RWPE1 (cell line): ENCODE measurements around the gene PDLIM4.

Experiments
- CTCF ChIA-PET: fragments of 350-600 bp; sonication (Branson Sonifier 250); formaldehyde crosslinking; extraction: SDS; loops from one replicate; lab custom pipeline; 2021; lab: Yijun Ruan, JAX
- POLR2A ChIA-PET: fragments of 400-600 bp; formaldehyde crosslinking; extraction: SDS; loops from one replicate; lab custom pipeline; 2020; ENCODE audit warnings: antibody characterized with exemption; ENCODE audit not compliant: low non-redundant PET; lab: Yijun Ruan, JAX
- DNase-seq: peaks from one replicate; pipeline ENCODE4 v3.0.0; 2012; ENCODE audit warnings: low spot score
- H3K27ac ChIP-seq: fragments of 450-650 bp; 2 replicates; pipeline ENCODE4 v1.5.1; 2017
- CTCF ChIP-seq: fragments of 450-650 bp; conservative IDR thresholded peaks from 2 replicates; pipeline ENCODE4 v1.5.1; 2017; ENCODE audit warnings: low read depth, mild to moderate bottlenecking

PDLIM4 gene

GRCh38 chr5:132294728-132295504, 37.4 kb downstream of the PDLIM4 start:
- ChIA-PET POLR2A (interaction anchor here (0.8 to 1.1 kb wide), 4 partner anchors 30 to 72 kb away, joined by 3 to 7 read pairs (median 4); no protein-coding TSS in a partner anchor), CTCF (interaction anchor here (0.6 to 1.9 kb wide), 6 partner anchors 9 to 361 kb away, joined by 3 to 8 read pairs (median 4); partner anchors contain the start of gene IRF1)
- peak overlapping the region; percentile 98 for H3K27ac ChIP-seq
- TF ChIP-seq CTCF, result no peak
- DNase-seq, result peak; percentile 93

GRCh38 chr5:132295505-132296411, 38.3 kb downstream of the PDLIM4 start:
- no peak for TF ChIP-seq CTCF
- ChIA-PET CTCF (interaction anchor here (0.6 kb wide), 1 partner anchor 91 kb away, joined by 3 read pairs; no protein-coding TSS in a partner anchor), POLR2A (interaction anchor here (0.9 kb wide), 1 partner anchor 74 kb away, joined by 3 read pairs; the partner anchor contains the start of gene SLC22A5)
- no peak for DNase-seq
- peak overlapping the region; percentile 98 for H3K27ac ChIP-seq

GRCh38 chr5:132296412-132297016, 39.0 kb downstream of the PDLIM4 start:
- H3K27ac ChIP-seq, result peak overlapping the region; percentile 98
- no peak for TF ChIP-seq CTCF
- POLR2A ChIA-PET, result interaction anchor here (0.9 kb wide), 1 partner anchor 73 kb away, joined by 3 read pairs; the partner anchor contains the start of gene SLC22A5
- CTCF ChIA-PET, result interaction anchor here (0.6 kb wide), 1 partner anchor 115 kb away, joined by 4 read pairs; no protein-coding TSS in a partner anchor
- DNase-seq, result no peak

- ChIA-PET CTCF (interaction anchor here (0.6 kb wide), 1 partner anchor 114 kb away, joined by 4 read pairs; no protein-coding TSS in a partner anchor), POLR2A (interaction anchor here (0.9 kb wide), 1 partner anchor 72 kb away, joined by 3 read pairs; the partner anchor contains the start of gene SLC22A5)
- TF ChIP-seq CTCF, result no peak
- peak overlapping the region; percentile 98 for H3K27ac ChIP-seq
- no peak for DNase-seq
Measured at GRCh38 chr5:132297211-132297940, 39.9 kb downstream of the PDLIM4 start.

GRCh38 chr5:132298298-132299212, 41.1 kb downstream of the PDLIM4 start:
- no peak for TF ChIP-seq CTCF
- no peak for DNase-seq
- ChIA-PET POLR2A (no interaction called here), CTCF (no interaction called here)
- H3K27ac ChIP-seq, result peak overlapping the region; percentile 50
